Stimulated activated CD8-positive, alpha-beta memory T cell treated with anti-CD3 and anti-CD28 coated beads, Interleukin-15, amount 100 ng/mL, for 48 hours (primary cell): ENCODE results near the gene RHBDL1.

Source experiments
- DNase-seq, 2 donors: peaks; one replicate each; pipeline ENCODE4 v3.0.0-alpha.2; 2020; ENCODE audit warnings: low read depth in 2 of 2

RHBDL1 gene

DNA sequence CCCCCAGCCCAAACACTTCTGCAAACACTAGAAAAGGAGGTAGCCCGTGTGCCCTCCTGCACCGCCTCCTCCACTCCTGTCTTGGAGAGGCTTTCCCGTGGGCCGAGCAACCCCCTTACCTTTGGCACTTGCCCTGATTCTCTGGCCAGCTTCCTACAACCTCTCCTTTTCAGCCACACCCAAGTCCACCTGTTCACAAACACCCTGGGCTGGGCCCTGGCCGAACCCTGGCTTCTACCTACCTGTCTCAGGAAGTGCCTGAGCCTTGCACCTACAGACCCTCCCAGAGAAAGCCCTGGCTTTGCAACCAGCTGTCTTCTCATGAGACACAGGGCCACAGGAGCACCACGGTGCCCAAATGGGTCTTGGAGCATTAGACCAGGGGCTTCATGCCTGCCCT is 43.5 kb downstream of the RHBDL1 start:
- DNase-seq, result no peak

- no peak for DNase-seq
Measured at GRCh38 chr16:719815-720446, 44.5 kb downstream of the RHBDL1 start.

GRCh38 chr16:720447-720989 is 45.0 kb downstream of the RHBDL1 start:
- peak in 1 of 2 donors; percentile 41 for DNase-seq

DNA sequence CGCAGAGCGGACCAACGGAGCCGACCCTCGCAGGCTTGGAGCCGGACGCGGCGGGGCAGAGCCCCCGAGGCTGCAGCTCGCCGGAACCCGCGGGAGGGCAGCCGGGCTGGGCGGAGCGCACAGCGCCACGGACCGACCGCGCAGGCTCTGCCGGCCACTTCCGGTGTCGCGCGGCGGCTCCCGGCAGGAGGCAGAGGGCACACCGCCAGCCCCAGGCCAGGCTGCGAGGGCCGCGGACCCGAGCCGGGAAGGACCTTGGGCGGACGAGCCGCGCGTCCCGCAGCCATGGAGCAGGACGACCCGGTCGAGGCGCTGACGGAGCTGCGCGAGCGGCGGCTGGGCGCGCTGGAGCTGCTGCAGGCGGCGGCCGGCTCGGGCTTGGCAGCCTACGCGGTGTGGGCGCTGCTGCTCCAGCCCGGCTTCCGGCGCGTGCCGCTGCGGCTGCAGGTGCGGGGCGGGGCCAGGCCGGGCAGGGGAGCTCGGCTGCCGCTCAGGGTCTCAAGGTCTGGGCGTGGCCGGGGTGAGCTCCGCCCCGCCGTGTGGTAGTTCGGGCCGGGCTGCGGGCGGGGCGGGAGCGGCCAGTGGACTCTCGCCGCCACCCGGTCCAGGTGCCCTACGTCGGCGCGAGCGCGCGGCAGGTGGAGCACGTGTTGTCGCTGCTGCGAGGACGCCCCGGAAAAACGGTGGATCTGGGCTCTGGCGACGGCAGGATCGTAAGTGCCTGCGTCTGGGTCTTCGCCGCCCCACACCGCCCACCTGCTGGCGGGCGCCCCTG is 45.7 kb downstream of the RHBDL1 start, which contains the start of gene ANTKMT:
Gene ANTKMT (plus strand): TSS at position 157 of the 775 bp plus-strand sequence. CDS start 129 bp downstream, at position 286.
- peak; percentile 79 to 82 for DNase-seq

GRCh38 chr16:721765-722540 is 46.5 kb downstream of the RHBDL1 start:
- no peak for DNase-seq

GRCh38 chr16:722835-723633 is 47.6 kb downstream of the RHBDL1 start:
- no peak for DNase-seq

- no peak for DNase-seq
Measured at GRCh38 chr16:723695-724094, 48.2 kb downstream of the RHBDL1 start.

GRCh38 chr16:724188-725040 is 48.9 kb downstream of the RHBDL1 start:
- no peak for DNase-seq

- no peak for DNase-seq
Measured at GRCh38 chr16:725041-725376, 49.5 kb downstream of the RHBDL1 start.

DNA sequence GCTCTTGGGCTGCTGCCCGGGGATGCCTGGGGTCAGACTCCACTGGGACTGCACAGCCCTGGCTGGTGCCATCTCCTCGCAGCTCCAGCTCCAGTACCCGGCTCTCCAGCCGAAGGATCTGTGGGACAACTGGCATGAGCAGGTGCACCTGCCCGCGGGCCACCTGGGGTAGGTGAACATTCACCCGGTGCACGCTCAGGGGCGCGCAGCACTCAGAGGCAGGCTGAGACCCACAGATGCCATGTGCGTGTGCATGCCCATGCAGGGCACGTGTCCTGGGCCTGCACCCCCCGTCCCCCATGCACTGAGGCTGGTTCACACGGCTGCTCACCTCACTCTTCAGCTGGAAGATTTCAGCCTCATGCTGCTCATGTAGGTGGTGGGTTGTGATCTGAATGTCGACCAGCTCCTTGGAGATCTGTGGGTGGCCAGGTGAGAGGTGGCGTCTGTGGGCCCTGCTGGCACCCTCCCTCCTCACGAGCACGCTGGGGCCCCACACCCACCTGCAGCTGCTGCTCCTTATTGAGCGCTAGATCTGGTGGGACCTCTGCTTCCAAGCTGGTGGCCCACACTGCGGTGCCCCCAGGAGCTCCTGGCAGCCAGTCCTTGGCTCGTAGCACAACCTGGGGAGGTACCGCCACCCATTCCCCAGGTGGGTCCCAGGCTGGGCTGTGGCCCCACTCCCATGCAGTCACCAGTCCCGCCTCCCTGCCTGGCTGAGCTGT is 50.2 kb downstream of the RHBDL1 start:
- DNase-seq, result no peak

DNA sequence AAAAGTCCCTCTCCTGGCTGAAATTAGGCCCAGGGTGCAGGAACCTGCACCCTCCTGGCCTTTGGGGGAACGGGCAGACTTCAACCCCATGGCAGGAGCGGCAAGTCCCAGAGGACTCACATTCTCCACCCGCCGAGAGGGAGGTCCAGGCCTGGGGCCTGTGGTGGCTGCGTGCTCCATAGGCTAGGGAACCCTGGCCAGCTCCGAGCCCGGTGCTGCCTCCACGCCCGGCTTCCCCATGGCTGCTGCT is 50.6 kb downstream of the RHBDL1 start:
- DNase-seq, result no peak

DNA sequence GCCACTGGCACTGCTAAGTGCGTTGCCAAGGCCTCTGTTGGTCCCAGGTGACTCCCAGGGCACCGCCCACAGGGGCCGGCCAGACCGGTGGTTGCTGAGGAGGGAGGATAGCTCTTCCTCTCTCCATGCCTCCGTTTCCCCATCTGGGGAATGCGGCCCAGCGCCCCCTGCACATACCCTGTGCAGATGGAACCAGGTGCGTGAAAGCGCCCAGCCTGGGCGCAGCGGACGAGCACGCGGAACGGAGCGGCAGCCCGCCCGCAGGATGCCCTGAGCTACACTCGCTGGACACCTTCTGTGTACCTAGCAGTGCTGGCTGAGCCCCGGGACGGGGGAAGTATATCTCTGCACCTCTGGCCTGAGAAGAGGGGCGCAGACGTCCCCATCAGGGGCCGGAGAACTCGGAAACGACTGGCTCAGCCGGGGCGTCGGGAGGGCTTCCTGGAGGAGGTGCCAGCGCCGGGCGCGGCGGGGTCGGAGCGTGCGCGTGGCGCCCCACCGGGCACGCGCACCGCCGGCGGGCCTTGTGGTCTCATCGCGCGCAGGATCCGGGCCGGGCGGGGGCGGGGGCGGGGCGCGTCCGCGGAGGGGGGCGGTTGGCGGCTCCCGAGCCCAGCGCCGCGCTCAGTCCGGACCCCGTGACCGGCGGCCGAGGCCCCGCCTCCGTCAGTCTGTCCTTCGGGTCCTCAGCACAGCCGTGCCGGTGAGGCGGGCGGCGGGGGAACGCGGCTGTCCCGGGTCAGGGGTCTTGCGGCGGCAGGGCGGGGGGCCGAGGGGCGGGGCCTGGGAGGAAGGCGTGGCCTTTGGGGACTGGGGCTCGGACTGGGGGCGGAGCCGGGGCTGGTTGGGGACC is 51.2 kb downstream of the RHBDL1 start, which contains the start of the genes CCDC78 and HAGHL:
Gene CCDC78 (minus strand): TSS at position 6 of the 853 bp plus-strand sequence. CDS start 76 bp downstream, outside the sequence.
Gene HAGHL (plus strand): TSS at position 669 of the 853 bp plus-strand sequence. CDS start 404 bp downstream, outside the sequence.
- DNase-seq, result peak in 1 of 2 donors; percentile 53

DNA sequence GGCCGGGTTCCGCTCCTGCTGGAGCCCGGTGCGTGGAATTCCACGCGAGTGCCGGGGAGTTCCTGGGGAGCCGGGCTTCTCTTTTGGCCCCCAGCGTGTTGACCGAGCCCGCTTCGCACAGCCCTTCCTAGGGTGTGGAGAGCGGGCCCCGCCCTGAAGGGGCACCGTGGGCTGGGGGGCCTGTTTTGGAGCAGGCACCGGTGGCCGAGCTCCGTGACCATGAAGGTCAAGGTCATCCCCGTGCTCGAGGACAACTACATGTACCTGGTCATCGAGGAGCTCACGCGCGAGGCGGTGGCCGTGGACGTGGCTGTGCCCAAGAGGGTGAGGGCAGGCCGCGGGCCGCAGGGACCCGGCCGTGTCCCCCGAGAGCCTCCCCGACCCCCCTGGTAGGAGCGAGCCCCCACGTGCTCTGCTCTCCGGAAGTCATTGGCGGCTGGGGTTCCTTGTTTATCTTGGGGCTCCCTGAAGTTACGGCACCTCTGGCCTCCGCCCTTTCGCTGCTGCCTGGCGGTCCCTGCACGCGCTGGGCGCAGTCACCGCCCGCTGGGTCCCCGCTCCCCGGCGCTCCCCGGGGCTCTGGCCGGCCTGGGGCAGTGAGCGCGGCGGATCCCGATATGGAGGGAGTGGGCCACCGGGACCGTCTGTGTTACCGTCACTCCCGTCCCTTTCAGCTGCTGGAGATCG is 52.0 kb downstream of the RHBDL1 start:
- DNase-seq, result no peak
